CD4-positive, alpha-beta T cell treated with Interleukin-4 for 1 hour (primary cell): ENCODE measurements around the gene KSR1.

Experiments
- DNase-seq, 2 donors: peaks; one replicate each; pipeline ENCODE4 v3.0.0-alpha.2; 2020 to 2022

KSR1 gene

DNA sequence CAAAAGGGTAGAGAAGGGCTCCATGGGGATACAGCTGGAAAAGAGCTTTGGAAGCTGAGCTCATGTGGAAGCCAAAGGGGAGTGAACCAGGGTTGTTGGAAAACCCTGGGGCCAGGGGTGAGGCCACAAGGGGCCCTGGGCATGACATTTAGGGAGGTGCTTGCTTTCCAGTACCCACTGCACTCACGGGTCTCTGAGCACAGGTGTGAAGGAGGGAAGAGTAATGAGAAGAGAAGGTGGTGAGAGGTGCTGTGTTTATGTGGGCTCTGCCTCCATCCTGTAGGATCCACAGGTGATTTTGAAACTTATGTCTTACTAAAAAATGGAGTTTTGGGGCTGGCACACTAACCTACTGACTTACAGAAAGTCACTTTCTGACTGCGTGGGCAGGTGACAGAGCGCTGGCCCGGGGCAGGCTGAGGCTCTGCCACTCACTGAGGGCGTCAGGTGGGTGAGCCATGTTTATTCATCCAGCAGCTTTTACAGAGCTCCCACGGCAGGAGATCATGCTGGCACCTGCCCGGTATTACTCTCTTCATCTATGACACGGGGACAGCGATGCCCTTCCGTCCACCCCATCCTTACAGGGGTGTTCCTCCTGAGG is 18.9 kb downstream of the KSR1 start:
- DNase-seq: no peak

DNA sequence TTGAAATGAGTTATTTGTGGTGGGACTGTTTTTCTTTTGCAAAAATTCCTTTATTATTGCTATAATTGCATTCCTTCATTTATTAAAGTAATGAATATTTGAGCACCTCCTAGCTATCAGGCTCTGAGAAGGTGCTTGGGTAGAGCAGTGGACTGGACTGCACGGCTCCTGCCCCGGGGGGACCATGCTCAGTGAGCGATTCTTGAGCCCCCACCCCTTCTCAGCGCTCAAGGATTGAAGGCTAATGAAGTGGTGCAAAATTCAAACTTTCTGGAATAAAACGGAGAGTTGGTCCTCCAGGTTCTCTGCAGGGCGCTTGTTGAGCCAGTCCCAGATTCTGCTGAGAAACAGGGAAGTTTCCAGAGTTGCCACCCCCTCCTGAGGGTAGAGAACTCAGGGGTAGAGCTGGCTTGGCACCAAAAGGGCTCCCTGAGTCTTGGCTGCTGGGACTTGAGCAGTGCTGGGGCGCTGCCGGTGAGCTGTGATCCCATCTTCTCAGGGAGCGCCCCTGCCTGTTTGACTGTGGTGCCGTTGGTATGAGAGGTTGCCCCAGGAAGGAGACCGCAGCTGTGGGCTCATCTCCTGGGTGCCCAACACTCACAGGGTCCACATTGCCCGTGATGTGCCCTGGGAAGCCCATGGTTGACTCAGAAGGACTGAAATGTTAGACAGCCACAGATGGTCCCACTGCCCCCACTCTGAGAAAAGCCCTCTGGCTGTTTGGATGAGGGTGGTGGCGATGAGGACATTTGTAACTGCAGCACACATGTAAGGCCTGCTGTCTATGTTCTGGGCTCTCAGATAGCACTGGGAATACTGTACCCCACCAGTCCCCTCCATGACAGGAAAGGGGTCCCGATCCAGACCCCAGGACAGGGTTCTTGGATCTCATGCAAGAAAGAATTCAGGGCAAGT is 20.0 kb downstream of the KSR1 start:
- DNase-seq: no peak

DNA sequence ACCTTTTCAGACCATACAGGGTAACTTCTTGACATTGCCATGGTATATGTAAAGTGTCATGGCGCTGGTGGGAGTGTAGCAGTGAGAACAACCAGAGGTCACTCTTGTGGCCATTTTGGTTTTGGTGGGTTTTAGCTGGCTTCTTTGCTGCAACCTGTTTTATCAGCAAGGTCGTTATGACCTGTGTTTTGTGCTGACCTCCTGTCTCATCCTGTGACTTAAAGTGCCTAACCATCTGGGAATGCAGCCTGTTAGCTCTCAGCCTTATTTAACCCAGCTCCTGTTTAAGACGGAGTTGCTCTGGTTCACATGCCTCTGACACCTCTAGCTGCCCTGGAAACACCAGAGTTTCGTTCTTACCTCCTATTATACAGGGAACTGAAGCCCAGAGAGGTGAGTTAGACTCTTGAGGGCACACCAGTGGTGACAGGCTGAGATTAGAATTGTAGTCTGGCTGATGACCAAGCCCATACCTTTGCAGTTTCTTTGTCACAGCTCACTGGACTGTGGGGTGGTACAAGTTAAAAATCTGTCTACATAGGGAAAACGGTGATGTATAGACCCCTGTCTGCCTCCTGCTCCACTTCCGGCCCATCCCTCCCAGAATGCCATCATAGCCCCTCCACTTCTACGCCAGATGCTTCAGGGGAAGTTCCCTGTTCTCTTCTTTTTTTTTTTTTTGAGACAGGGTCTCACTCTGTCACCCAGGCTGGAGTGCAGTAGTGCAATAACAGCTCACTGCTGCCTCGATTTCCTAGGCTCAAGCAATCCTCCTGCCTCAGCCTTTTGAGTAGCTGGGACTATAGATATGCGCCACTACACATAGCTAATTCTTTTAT is 21.0 kb downstream of the KSR1 start:
- DNase-seq: no peak

DNA sequence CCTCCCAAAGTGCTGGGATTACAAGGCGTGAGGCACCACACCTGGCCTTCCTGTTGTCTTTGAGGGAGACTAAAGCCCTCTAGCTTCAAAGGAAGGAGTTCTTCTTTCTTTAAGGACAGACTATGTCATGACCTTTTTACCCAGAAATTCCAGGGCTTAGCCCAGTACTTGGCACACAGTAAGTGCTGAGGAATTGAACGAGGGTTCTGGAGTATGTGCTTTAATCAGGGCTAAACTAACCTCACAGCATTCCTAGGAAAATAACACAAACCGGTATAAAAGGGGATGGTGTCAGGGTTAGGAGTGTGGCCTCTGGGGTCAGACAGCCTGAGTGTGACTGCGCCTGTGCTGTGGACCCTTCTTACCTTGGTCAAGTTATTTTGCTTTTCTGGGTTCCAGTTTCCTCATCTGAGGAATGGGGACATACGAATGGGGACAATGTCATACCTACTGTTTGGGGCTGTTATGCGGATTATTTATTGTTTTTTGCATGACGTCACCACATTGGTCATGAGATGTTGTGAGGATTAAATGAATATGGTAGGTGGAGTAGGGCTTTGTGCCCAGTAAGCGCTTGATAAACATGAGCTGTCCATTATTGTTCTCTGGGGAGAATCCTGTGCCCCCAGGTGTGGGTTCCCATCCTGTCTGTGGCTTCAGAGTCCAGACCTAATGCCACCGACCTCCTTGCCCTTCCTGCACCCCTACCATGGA is 21.9 kb downstream of the KSR1 start:
- DNase-seq: no peak

DNA sequence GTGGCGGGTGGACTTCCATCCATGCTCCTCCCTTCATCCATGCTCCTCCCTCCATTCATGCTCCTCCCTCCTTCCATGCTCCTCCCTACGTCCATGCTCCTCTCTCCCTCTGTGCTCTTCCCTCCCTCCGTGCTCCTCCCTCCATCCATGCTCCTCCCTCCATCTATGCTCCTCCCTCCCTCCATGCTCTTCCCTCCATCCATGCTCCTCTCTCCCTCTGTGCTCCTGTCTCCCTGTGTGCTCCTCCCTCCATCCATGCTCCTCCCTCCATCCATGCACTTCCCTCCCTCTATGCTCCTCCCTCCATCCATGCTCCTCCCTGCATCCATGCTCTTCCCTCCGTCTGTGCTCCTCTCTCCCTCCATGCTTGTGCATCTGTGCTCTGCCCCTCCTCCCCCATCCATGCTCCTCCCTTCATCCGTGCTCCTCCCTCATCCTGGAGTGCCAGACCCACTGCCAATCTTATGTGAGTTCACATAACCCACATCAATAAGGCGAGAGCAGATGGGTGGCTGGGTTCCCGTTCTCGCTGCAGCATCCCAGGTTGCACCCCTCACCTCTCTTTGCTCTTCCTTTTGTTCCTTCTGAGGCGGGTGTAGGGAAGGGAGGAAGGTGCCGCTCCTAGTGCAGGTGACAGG is 22.8 kb downstream of the KSR1 start:
- no peak for DNase-seq

DNA sequence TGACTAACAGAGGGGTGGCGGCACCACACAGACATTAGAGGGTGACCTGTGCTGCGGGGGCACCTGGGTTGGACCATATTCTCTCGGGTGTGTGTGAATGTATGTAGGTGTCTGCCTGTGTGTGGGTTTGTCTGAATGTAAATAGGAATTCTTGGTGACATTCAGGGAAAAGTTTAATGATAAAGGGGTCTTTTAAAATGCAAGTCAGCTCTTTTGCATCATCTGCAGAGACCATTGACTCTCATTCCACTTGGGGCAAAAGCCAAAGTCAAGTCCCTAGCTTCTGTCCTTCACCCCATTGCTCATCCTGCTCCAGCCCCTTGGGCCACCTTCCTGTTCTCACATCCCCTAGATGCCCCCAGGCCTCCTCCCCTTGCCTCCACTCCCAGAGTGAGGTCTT is 23.6 kb downstream of the KSR1 start:
- no peak for DNase-seq

DNA sequence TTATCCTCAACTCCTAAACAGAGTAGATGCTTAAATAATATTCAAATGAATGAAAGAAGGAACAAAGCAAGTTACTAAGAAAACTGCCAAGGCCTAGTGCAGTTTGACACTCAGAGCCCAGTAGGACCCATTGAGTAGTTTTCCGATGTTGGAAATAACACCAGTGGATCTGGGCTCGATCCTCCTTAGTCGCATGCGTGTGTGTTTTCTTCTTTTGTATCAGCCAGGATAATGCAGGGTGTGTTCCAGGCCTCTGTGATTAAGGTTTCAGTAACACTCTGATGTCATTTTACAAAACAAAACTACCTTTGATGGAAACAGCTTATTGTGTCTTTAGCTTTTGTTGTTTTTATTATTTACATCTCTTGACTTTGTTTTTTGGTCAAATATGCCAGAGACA is 24.5 kb downstream of the KSR1 start:
- no peak for DNase-seq

DNA sequence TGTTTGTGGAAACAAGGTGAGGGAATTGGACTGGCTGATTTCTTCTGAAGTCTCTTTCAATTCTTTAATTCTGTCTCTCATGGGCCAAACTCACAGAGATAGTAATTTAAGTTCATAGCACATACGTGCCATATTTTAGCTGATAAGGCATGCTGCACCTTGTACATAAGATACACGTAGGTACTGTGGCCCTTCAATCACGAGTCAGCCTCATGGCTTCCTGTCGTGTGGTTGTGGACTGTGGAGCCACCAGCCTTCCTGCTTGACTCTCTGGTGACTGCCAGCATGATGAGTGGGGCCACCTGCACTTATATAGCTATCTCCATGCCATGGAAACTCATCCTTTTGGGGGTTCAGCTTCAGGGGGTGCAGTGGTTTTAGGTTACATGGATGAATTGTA is 25.1 kb downstream of the KSR1 start:
- peak; percentile 53 to 59 for DNase-seq

DNA sequence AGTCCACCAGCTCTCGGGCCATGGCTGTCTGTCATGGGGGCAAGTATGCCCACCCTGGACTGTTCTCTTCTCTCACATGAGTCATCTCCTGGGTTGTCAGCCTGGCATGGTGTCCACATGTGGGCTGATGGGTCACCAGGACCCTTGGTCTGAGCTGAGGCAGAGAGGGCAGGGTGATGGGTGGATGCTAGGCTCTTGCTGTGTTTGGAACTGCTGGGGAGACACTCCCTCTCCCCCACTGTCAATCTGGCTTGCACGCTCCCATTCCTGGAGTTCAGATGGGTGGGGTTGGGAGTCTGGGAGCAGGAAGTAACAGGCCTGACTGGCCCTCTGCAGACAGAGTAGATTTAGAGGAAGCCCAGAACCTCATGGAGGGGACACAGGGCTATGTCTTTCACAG is 28.9 kb downstream of the KSR1 start:
- no peak for DNase-seq

DNA sequence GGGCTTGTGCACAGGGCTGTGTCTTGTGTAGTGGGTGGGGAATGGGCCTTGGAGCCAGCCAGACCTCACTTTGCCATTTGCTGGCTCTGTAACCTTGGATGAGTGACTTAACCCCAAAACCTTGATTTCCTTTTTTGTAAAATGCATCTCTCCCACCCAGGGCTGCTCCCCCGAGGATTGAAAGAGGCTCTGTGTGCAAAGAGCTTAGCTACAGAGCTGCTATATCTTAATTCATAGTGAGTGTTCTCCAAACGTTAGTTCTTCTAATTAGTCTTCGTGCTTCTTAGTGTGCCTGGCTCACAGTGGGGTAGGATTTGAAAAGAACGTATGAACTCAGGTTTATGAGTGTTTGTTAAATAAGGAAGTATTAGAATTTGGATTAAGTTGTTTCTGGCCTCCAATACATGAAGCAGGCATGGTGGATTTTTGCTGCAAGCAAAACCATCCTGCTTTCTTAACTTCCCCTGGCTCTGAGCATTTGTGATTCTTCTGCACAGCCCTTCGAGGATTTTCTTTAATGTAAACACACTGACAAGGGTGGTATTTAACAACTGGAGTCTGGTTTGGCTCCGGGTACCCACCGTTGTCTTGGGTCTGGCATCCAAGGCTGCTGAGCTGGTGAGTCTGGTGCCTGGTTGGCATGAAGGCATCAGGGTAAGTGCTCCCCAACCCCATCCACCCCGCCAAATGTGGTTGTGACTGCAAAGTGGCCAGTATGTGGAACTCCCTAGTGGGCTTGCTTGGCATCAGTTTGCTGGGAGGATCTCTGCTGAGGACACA is 29.7 kb downstream of the KSR1 start:
- no peak for DNase-seq

DNA sequence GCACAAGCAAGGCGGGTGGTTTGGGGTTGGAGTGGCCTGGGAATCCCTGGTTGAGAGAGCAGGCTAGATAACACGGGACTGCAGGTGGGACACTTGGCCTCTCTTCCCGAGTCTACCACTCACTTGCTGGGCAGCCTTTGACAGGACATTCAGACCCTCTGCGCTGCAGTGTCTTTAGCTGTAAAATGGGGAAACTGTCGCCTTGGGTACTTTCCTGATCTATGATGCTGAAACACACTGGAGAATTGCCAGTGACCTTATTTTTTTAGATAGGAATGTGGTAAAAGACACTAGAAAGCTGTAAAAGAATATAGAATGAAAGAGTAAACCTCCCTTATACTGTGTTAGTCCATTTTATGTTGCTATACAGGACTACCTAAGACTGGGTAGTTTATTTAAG is 30.5 kb downstream of the KSR1 start:
- DNase-seq: no peak

DNA sequence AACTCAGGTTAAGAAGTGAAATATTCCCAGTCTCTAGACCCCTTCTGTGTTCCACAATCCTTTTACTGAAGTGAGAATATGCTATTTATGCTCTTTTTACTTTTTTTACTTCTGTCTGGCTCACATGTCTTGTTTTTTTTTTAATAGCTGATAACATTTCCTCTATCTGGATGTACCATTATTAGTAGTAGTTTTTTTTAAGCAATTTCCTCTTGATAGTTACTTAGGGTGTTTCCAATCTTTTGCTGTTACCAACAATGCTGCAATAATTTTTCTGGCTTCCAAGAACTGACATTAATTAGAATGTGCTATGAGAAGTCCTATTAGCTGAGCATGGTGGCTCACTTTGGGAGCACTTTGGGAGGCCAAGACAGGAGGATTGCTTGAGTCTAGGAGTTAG is 32.0 kb downstream of the KSR1 start:
- DNase-seq: no peak

DNA sequence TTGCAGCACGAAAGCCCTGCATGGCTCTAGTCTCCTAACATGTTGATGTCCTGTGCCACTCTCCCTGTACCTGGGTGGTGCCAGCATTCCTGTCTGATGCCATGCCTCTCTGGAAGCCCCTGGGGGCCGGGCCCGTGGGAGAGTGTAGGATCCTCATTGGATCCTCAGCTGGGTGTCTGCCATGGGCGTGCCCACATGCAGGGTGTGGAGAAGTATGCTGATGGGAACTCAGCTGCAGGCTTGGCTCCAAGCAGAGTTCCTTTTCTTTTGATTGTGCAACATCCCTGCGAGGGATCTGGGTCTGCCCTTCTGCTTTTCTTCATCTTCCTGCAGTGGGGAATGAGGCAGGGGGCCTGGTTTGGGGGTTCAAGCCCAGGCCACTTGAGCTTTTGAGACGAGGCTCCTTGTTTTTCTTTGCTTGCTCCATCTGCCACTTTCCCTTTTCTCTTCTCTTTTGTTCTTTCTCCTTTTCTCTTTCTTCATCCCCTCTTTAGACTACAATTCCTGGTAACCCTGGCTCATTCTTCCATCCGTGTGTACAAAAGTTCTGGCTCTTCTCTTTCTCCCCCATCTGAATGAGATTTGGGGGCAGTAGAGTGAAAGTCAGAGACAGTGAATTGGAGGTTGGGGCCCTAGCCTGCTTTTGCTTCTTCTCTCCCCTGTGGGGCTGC is 32.9 kb downstream of the KSR1 start:
- DNase-seq: peak in 1 of 2 donors; percentile 42

DNA sequence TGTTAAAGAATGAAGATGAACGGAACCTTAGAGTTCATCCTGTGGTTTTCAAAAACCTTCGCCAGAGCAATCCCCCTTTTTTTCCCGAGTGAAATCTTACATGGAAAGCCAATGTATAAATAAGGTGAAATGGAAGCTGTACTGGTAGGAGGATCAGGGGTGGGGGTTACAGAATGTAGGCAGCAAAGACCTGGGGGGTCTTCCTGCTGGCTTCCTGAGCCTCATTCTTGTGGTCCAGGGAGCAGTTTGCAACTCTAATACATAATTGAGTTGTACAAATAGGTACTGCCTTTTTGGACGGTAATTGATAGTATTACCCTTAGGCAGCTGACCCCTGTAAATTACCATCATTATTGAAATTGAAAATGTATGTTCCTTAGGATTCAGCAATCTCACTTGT is 34.1 kb downstream of the KSR1 start:
- no peak for DNase-seq

DNA sequence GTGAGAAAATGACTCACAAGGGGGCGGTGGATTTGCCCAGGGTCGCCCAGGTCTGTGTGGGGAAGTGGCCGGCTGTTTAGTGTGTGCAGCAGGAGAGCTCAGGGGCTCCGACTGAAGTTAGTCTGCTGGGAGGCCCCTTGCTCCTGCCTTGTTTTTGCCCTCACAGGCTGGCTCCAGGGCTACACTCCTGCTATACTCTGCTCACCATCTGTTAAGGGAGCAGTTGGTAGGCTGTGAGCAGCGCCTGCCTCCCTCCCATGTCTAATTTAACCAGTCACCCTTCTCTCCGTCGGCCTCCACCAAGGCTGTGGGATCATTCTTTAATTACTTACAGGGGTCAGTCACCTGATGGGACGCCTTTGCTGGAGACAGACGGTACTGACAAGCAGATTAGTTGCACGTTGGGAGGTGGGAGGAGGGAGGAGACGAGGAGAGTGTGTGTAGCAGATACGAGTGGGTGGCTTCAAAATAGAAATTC is 35.5 kb downstream of the KSR1 start:
- DNase-seq: no peak

DNA sequence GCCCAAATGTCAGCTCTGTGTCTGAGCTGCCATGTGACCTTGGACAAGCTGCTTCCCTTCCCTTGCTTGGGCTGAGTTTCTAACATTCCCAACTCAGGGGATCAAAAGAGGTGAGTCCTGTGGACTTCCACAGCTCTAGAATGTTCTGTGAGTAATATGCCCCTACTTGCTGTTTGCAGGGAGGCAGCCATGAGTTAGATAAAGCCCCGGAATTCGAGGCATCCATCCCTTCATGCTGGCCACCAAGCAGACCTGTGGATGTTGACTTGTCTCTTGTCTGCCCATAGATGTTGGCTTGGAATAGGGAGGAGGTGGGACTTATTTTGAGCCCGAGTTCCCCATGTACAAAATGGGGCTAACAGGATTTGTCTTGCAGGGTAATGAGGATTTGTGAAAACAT is 36.2 kb downstream of the KSR1 start:
- no peak for DNase-seq

DNA sequence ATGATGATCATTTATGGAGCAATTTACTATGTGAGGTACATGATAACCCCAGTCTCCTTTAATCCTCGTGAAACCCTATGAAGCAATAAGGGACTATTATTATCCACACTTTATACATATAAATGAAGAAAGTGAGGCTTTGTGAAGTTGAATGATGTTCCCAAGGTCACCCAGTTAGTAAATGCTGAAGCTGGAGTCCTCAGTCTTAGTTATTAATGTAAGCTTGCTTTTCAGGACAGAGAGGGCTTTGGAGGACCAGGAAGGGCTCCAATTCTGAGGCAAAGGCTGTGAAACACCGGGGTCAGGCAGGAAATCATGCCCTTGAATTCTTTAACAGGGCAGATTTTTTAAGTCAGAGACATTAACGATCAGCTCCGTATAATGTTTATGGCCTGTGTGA is 36.8 kb downstream of the KSR1 start:
- DNase-seq: no peak

DNA sequence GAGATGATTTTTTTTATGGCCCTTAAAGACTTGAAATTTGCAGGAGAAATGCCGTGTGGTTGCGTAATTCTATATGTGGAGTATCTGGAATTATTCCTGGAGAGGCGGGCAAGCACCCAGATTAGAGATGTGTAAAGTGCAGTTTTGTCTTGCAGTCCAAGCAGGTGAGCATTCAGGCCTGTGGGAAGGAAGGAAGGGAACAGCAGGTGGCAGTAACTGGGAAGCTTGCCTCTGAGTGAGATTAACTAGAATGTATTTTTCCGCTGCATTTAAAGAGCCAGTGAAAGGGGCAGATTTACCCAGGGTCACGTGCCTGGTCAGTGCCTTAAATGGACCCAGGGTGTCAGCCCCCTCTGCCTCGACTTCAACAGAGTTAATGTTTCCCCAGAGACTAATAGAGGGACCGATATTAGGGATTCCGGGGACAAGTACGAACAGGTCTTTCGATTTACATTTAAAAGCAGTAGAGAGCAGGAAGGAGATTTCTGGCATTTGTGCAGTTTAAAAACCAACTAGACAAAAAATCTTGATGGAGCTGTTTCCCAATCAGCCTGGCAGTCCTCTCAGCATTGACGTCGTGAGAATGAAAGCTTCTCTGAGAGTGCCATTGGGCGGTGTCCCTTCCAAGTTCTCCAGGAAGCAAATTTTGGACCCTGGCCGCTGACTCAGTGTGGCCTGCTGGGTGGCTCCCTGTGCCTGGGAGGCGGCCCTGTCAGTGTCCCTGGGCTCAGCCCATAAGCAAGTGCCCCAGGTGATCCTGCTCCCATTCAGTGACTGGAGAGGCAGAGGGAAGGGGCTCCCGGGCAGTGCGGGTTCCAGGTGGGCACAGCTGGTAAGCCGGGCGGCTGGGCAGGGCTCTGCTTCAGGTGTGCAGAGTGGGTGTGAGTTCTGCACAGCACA is 38.2 kb downstream of the KSR1 start:
- peak in 1 of 2 donors; percentile 48 for DNase-seq

DNA sequence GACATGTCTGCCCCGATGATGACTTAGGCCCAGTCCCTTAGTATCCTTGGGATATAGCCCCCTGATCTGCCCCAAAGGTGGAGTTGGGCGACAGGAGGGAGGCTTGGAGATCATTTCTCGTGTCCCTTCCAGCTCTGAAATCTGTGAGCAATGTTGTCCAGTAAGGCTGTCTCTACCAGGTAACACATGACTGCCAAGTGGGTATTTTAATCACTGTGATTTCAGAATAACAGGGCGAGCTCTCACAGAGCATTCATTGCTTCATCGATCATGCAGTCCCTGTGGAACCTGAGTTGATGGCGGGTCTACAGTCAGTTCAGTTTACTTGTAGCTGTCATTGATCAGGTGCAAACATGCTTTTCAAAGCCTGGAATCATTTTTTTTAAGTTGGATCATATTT is 39.2 kb downstream of the KSR1 start:
- DNase-seq: no peak

DNA sequence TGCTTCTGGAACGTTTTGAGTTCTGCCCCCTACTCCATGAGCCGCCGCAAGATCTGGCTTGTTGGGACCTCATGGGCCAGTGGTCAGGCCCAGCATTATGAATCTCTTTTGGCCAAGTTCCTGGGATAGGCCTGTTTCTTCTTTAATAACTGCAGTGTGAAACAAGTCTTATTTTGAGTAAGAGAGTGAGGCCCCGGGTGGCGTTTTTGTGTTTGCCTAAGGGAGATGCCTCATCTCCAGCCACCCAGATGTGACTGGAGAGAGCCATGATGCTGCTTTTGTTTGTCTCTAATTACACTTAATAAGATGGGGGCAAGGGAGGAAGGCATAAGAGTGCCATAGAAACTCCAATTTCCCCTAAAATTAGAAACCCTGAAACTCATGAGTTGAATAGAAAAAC is 39.8 kb downstream of the KSR1 start:
- no peak for DNase-seq
